Prostate gland (tissue), 2 donors: ENCODE measurements around the gene ACSL1.

Experiments used
- CTCF ChIP-seq, 4 experiments: fragments of 200-600 bp in 2 of 4; fragments of 450-650 bp in 2 of 4; sonication (generic) in 2 of 4; IDR thresholded peaks; 1 replicate in 3 of 4; 2 replicates in 1 of 4; pipeline ENCODE4 v1.5.1; 2016 to 2019; ENCODE audit warnings: antibody characterized with exemption in 4 of 4, mild to moderate bottlenecking in 2 of 4, moderate library complexity in 2 of 4
- POLR2A ChIP-seq: fragments of 450-650 bp; IDR thresholded peaks from one replicate; pipeline ENCODE4 v1.6.1; 2016; ENCODE audit warnings: antibody characterized with exemption, mild to moderate bottlenecking

GRCh38 chr4:184823014-184823413 is 2.8 kb downstream of the ACSL1 start:
- TF ChIP-seq CTCF (IDR thresholded peaks at IDR 0.05) (no peak), POLR2A (no peak)
